GM12892 (cell line): ENCODE data around the gene HIRIP3.
"Not testable (repeated sequence)": the region's sequence is repeated elsewhere in the genome, so short reads cannot be mapped to it uniquely, and the experiment has no call there.

Experiments used
- DNase-seq: peaks from one replicate; pipeline ENCODE4 v3.0.0; 2011; ENCODE audit not compliant: insufficient read length
- FAIRE-seq: peaks from 2 replicates; lab custom pipeline; 2011; peaks lifted over from hg19 to GRCh38; lab: Jason Lieb, UNC
- POLR2A ChIP-seq: IDR thresholded peaks from 2 replicates; pipeline ENCODE4 v1.6.1; 2011; ENCODE audit warnings: low read depth, low read length, control low read depth
- POLR2AphosphoS5 ChIP-seq: IDR thresholded peaks from 2 replicates; pipeline ENCODE4 v1.6.1; 2011; ENCODE audit warnings: low read depth, low read length, control low read depth
- TAF1 ChIP-seq: IDR thresholded peaks from 2 replicates; pipeline ENCODE4 v1.6.1; 2011; ENCODE audit warnings: low read depth, mild to moderate bottlenecking, control low read depth, low read length, borderline replicate concordance

Gene HIRIP3

DNA sequence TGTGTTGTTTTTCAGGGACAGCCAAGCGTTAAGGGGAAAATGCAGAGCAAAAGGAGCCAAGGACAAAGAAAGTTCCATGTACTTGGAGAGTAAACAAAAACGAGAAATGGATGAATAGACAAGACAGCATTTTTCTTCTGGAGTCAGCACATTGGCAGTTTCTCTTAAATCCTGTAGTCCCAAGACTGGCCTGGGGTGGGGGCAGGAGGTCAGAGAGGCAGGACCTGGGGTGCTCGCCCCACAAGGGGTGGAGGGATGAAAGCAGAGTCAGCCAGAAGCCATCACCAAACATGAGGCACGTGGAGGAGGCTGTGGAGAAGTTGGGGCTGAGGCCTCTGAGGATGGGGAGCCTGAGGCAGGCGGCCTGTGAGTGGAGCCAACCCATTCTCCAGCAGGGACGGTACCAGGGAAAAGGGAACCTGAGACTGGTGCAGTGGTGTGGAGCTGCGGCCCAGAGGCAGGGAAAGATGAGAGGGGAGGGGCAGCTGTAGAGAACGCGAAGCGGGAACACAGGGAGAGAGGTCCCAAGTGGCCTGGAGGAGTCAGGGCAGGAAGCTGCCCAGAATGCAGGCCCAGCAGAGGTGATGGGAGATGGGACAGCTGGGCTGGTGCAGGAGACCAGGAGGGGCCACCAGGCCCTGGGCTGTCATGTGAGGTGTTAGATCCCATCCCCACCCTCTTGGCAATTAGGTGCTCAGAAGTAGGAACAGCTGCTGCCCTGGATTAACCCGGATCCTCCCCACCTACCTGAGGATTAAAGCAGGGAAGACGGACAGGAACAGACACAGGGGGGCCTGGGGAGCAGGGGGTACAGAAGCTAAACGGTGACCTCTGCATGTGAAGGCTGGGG, 32.4 kb upstream of the HIRIP3 start:
- DNase-seq (no peak), FAIRE-seq (no peak)
- TF ChIP-seq POLR2A: no peak
- no peak for TF ChIP-seq POLR2AphosphoS5
- TF ChIP-seq TAF1: no peak

DNA sequence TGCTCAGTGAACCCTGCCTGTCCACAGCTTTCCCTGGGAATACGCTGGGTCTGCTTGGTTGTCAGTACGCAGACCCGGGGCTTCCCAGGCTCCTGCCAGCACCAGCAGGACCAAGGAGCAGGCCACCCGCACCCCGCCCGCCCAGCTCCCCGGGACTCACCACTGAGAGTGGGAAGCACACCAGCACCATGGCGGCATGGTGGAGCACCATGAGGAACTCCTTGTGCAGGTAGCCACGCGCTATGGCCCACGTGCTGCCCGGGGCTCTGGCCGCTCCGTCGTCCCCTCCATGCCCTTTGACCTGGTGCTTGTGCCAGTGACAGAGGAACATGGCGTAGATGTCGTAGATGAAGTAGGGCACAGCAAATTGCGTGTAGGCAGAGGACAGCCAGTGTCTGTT, 31.0 kb upstream of the HIRIP3 start:
- TF ChIP-seq POLR2A: no peak
- no peak for TF ChIP-seq TAF1
- no peak for TF ChIP-seq POLR2AphosphoS5
- no peak for DNase-seq
- FAIRE-seq: no peak

GRCh38 chr16:30025574-30025973, 30.2 kb upstream of the HIRIP3 start:
- no peak for TF ChIP-seq POLR2AphosphoS5
- TF ChIP-seq POLR2A: no peak
- no peak for TF ChIP-seq TAF1
- no peak for DNase-seq
- FAIRE-seq: no peak

DNA sequence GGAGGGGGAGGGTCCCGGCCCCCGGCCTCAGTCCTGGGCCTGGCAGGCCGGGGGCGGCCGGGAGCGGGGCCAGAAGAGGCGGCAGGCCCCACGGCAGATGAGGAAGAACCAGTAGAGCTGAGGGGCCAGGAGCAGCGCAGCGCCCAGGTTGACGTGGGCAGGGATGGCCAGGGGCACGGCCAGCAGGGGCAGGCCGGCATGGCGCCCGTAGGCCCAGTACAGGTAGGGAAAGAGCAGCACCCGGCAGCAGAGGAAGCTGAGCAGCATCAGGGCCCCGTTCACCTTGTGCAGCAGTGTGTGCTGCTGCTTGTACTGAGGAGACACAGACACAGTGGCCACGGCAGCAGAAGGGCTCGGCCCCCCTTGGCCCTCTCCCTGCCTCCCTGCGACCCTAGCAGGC, 29.7 kb upstream of the HIRIP3 start:
- TF ChIP-seq POLR2AphosphoS5 (no peak), POLR2A (no peak), TAF1 (no peak)
- no peak for DNase-seq
- no peak for FAIRE-seq

DNA sequence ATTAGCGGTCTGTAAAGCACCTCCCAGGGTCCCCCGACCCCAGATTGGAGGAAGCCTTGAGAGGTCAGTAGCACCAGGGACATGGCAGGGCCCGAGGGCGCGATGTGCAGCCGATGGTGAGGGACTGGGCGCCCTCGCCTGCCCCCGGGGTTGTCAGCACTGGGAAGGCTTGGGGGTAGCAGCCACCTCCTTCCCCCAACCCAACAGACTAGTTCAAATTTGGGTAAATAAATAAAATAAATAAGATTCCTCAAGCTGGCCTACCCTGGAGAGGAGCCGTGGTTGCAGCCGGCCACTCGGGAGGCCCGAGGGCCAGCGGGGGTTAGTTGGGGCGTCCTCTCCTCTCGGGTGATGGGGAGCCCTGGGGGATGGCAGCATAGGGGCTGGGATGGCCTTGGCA, 29.0 kb upstream of the HIRIP3 start:
- DNase-seq (no peak), FAIRE-seq (no peak)
- TF ChIP-seq TAF1 (no peak), POLR2A (no peak), POLR2AphosphoS5 (no peak)

DNA sequence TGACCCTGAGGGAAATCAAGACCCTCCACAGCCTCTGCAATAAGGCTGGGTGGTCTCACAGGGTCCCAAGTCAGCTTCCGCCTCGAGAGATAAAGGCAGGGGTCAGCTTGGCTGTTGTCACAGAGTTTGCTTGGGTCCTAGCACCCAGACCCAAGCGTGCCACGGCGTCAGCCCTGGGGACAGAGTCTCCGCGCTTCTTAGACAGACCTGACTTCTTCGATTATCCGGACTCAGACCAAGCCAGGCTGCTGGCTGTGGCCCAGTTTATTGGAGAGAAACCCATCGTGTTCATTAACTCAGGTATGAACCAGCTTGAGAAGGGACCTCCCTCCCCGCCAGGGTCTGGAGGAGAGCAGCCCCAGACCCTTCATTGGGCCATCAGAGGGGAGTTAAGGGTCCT, 28.2 kb upstream of the HIRIP3 start:
- TF ChIP-seq POLR2AphosphoS5 (no peak), POLR2A (no peak), TAF1 (no peak)
- DNase-seq: no peak
- FAIRE-seq: no peak

DNA sequence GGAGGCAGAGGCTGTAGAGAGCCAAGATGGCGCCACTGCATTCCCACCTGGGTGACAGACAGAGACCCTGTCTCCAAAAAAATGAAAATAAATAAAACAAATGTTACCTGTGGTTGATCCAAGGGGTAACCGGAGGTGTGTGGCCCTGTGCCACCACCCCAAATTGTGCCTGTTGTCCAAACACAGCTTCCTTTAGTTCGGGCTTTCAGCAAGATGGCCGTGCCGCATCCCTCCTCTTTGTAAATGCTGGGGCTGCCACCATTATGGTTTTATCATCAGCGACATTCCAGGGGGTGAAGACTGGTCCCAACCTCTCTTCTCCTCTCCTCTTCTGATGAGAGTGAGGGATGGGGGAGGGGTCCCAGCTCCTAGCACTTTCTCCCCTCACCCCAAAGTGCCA, 27.5 kb upstream of the HIRIP3 start, which contains the start of gene C16orf92:
TSS of gene C16orf92 (plus strand) at position 312 of the 400 bp plus-strand sequence. CDS start 143 bp downstream, outside the sequence.
- FAIRE-seq: no peak
- TF ChIP-seq TAF1: no peak
- DNase-seq: no peak

DNA sequence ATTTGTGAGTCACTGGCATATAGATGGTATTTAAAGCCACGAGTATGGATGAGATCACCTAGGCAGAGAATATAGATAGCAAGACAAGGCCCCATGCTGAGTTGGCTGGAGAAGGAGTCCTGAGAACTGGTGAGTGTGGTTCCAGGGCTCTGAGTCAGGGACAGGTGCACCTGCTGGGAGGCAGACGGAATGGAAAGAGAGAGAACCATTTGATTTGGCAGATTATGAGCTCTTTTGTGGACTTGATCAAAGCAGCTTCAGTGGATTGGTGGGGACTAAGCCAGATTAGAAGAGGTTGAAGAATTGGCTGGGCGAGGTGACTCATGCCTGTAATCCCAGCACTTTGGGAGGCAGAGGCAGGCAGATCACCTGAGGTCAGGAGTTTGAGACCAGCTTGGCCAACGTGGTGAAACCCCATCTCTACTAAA, 23.3 kb upstream of the HIRIP3 start:
- DNase-seq (no peak), FAIRE-seq (no peak)
- TF ChIP-seq POLR2AphosphoS5 (no peak), POLR2A (no peak), TAF1 (no peak)

DNA sequence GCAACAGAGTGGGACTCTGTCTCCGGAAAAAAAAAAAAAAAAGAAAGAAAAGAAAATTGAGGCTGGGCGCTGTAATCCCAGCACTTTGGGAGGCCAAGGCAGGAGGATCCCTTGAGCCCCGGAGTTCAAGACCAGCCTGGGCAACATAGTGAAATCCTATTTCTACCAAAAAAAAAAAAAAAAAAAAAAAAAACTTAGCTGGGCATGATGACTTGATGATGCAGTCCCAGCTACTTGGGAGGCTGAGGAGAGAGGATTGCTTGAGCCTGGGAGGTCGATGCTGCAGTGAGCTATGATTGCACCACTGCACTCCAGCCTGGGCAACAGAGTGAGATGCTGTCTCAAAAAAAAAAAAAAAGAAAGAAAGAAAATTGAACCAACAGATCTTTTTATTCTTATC, 22.5 kb upstream of the HIRIP3 start:
- not testable (repeated sequence) for FAIRE-seq, DNase-seq

GRCh38 chr16:30017277-30017656, 21.9 kb upstream of the HIRIP3 start:
- FAIRE-seq (no peak), DNase-seq (no peak)
- TF ChIP-seq POLR2A: no peak
- no peak for TF ChIP-seq POLR2AphosphoS5
- TF ChIP-seq TAF1: no peak

- FAIRE-seq (no peak), DNase-seq (no peak)
- TF ChIP-seq POLR2AphosphoS5 (no peak), TAF1 (no peak), POLR2A (no peak)
Measured at GRCh38 chr16:30016555-30017276, 21.3 kb upstream of the HIRIP3 start.

DNA sequence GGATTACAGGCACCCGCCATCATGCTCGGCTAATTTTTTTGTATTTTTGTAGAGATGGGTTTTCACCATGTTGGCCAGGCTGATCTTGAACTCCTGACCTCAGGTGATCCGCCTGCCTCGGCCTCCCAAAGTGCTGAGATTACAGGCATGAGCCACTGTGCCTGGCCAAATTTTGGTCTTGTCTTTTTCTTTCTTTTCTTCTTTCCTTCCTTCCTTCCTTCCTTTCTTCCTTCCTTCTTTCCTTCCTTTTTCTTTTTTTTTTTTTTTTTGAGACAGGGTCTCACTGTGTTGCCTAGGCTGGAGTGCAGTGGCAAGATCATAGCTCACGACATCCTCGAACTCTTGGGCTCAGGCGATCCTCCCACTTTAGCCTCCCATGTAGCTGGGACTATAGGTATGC, 20.0 kb upstream of the HIRIP3 start:
- FAIRE-seq, DNase-seq: not testable (repeated sequence)

DNA sequence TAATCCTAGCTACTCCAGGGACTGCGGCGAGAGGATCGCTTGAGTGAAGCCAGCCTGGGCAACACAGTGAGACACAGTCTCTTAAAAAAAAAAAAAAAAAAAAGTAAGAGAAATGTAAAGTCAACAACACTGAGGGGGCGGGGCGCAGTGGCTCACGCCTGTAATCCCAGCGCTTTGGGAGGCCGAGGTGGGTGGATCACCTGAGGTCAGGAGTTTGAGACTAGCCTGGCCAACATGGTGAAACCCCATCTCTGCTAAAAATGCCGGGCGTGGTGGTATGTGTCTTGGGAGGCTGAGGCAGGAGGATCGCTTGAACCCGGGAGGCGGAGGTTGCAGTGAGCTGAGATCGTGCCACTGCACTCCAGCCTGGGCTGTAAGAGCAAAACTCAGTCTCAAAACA, 17.2 kb upstream of the HIRIP3 start:
- DNase-seq, FAIRE-seq: not testable (repeated sequence)
